GM12891 (cell line): Measurements from ENCODE around the gene PSTPIP2.

Experiments
- PAX5 ChIP-seq: IDR thresholded peaks from 2 replicates; pipeline ENCODE4 v1.6.1; 2011; ENCODE audit warnings: low read length, moderate library complexity, mild to moderate bottlenecking; ENCODE audit not compliant: insufficient read depth, severe bottlenecking
- POLR2A ChIP-seq: IDR thresholded peaks from 2 replicates; pipeline ENCODE4 v1.6.1; 2011; ENCODE audit warnings: low read depth, low read length, control low read depth
- POLR2AphosphoS5 ChIP-seq: IDR thresholded peaks from 2 replicates; pipeline ENCODE4 v1.6.1; 2011; ENCODE audit warnings: low read depth, low read length, control low read depth
- POU2F2 ChIP-seq: IDR thresholded peaks from 2 replicates; pipeline ENCODE4 v1.6.1; 2011; ENCODE audit warnings: low read depth, mild to moderate bottlenecking, control low read depth, low read length, moderate library complexity
- TAF1 ChIP-seq: IDR thresholded peaks from 2 replicates; pipeline ENCODE4 v1.6.1; 2011; ENCODE audit warnings: low read depth, low read length, control low read depth

- TF ChIP-seq POLR2AphosphoS5, result no peak
- no peak for TF ChIP-seq POLR2A
- no peak for TF ChIP-seq TAF1
- no peak for TF ChIP-seq PAX5
- no peak for TF ChIP-seq POU2F2
These were observed 126.4 kb downstream of the PSTPIP2 start for GRCh38 chr18:45945669-45946068.
